HEK293 (cell line): ENCODE results near the gene NCOA7.
A peak's percentile ranks its signal among the peaks of the same experiment; 100 is the strongest.

Source experiments
- MYNN ChIP-seq: fragments of 450-650 bp; formaldehyde crosslinking; IDR thresholded peaks from 2 replicates; pipeline ENCODE4 v1.5.1; 2016; ENCODE audit warnings: missing biosample characterization, missing genetic modification characterization, borderline replicate concordance
- PRDM2 ChIP-seq: fragments of 450-650 bp; formaldehyde crosslinking; IDR thresholded peaks from 2 replicates; pipeline ENCODE4 v1.5.1; 2016; ENCODE audit warnings: missing biosample characterization, missing genetic modification characterization, borderline replicate concordance
- SP3 ChIP-seq: fragments of 450-650 bp; formaldehyde crosslinking; IDR thresholded peaks from 2 replicates; pipeline ENCODE4 v1.5.1; 2016; ENCODE audit warnings: missing biosample characterization, missing genetic modification characterization
- TCF7L2 ChIP-seq: IDR thresholded peaks from 2 replicates; pipeline ENCODE4 v1.6.1; 2011; ENCODE audit warnings: low read depth, mild to moderate bottlenecking, inconsistent platforms, low read length, moderate library complexity, borderline replicate concordance
- ZBTB17 ChIP-seq: fragments of 450-650 bp; formaldehyde crosslinking; IDR thresholded peaks from 2 replicates; pipeline ENCODE4 v1.5.1; 2016; ENCODE audit warnings: missing biosample characterization, missing genetic modification characterization
- ZBTB21 ChIP-seq: fragments of 450-650 bp; formaldehyde crosslinking; IDR thresholded peaks from 2 replicates; pipeline ENCODE4 v1.5.1; 2017; ENCODE audit warnings: missing biosample characterization, missing genetic modification characterization
- ZNF121 ChIP-seq: fragments of 450-650 bp; formaldehyde crosslinking; IDR thresholded peaks from 2 replicates; pipeline ENCODE4 v1.5.1; 2016; ENCODE audit warnings: missing biosample characterization, missing genetic modification characterization
- ZNF24 ChIP-seq: fragments of 450-650 bp; formaldehyde crosslinking; IDR thresholded peaks from 2 replicates; pipeline ENCODE4 v1.5.1; 2016; ENCODE audit warnings: missing biosample characterization, missing genetic modification characterization
- ZNF501 ChIP-seq: fragments of 450-650 bp; formaldehyde crosslinking; IDR thresholded peaks from 2 replicates; pipeline ENCODE4 v1.5.1; 2016; ENCODE audit warnings: missing biosample characterization, missing genetic modification characterization
- ZNF518A ChIP-seq: fragments of 450-650 bp; formaldehyde crosslinking; conservative IDR thresholded peaks from 2 replicates; pipeline ENCODE4 v1.5.1; 2016; ENCODE audit warnings: low read depth, missing biosample characterization, missing genetic modification characterization
- ZNF561 ChIP-seq: fragments of 450-650 bp; IDR thresholded peaks from 2 replicates; pipeline ENCODE4 v1.5.1; 2018; ENCODE audit warnings: missing biosample characterization, missing genetic modification characterization, borderline replicate concordance
- TF ChIP-seq, protein P1 (sequence below): fragments of 450-650 bp; formaldehyde crosslinking; conservative IDR thresholded peaks from 2 replicates; pipeline ENCODE4 v1.5.1; 2016; ENCODE audit warnings: low read depth, missing biosample characterization, missing genetic modification characterization
- TF ChIP-seq, protein P2 (sequence below): fragments of 450-650 bp; formaldehyde crosslinking; IDR thresholded peaks from 2 replicates; pipeline ENCODE4; 2016; ENCODE audit warnings: missing biosample characterization, missing genetic modification characterization
- TF ChIP-seq, protein P3 (sequence below): fragments of 450-650 bp; formaldehyde crosslinking; IDR thresholded peaks from 2 replicates; pipeline ENCODE4 v1.5.1; 2016; ENCODE audit warnings: missing biosample characterization, missing genetic modification characterization
- TF ChIP-seq, protein P4 (sequence below): fragments of 450-650 bp; formaldehyde crosslinking; IDR thresholded peaks from 2 replicates; pipeline ENCODE4 v1.5.1; 2016; ENCODE audit warnings: missing biosample characterization, missing genetic modification characterization
- TF ChIP-seq, protein P5 (sequence below): fragments of 450-650 bp; formaldehyde crosslinking; IDR thresholded peaks from 2 replicates; pipeline ENCODE4 v1.5.1; 2017; ENCODE audit warnings: missing biosample characterization, mild to moderate bottlenecking, missing genetic modification characterization, moderate library complexity

The NCOA7 gene

DNA sequence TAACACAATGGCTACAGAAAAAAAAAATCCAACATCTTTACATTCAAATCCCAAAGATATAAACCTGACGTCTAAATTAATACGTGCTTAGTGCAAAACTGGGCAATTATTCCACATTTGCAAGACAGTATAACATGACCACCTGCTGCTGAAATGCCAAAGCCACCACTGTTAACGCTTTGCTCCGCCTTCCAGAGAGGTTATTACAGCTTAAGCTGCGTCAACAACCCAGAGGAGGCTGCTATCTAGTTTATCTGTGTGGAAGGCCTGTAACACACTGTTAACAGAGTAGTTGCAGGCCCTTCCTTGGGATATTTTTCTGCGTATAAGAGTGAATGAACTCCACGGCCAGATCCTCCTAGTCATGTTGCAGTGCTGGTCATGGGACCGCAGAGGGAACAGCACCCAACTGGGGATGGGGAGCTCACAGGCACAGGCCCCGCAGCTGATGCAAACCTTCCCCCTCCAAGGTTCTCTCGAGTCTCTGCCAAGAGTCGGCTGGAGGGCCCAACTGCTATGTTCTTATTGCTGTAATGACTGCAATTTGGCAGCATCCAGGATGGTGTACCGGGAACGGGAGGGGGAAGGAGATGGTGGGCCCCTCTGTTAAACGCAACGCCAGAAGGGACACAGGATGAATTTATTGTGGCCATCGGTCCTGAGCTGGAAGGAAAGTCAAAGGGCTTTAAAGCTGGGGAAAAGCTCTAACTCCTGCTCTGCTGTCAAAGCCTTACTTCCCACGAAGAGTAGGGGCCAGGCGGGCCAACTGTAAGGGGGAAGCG lies 993 bp upstream of the NCOA7 start (continued):
- TF ChIP-seq, protein P1, sequence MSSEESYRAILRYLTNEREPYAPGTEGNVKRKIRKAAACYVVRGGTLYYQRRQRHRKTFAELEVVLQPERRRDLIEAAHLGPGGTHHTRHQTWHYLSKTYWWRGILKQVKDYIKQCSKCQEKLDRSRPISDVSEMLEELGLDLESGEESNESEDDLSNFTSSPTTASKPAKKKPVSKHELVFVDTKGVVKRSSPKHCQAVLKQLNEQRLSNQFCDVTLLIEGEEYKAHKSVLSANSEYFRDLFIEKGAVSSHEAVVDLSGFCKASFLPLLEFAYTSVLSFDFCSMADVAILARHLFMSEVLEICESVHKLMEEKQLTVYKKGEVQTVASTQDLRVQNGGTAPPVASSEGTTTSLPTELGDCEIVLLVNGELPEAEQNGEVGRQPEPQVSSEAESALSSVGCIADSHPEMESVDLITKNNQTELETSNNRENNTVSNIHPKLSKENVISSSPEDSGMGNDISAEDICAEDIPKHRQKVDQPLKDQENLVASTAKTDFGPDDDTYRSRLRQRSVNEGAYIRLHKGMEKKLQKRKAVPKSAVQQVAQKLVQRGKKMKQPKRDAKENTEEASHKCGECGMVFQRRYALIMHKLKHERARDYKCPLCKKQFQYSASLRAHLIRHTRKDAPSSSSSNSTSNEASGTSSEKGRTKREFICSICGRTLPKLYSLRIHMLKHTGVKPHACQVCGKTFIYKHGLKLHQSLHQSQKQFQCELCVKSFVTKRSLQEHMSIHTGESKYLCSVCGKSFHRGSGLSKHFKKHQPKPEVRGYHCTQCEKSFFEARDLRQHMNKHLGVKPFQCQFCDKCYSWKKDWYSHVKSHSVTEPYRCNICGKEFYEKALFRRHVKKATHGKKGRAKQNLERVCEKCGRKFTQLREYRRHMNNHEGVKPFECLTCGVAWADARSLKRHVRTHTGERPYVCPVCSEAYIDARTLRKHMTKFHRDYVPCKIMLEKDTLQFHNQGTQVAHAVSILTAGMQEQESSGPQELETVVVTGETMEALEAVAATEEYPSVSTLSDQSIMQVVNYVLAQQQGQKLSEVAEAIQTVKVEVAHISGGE (tag by site-specific recombination) = 0 out of 2 replicates have a peak, but pooled peaks have one; percentile 26
- TF ChIP-seq, protein P2, sequence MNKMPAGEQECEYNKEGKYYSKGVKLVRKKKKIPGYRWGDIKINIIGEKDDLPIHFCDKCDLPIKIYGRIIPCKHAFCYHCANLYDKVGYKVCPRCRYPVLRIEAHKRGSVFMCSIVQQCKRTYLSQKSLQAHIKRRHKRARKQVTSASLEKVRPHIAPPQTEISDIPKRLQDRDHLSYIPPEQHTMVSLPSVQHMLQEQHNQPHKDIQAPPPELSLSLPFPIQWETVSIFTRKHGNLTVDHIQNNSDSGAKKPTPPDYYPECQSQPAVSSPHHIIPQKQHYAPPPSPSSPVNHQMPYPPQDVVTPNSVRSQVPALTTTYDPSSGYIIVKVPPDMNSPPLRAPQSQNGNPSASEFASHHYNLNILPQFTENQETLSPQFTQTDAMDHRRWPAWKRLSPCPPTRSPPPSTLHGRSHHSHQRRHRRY (tag by site-specific recombination) = no peak
- no peak for TF ChIP-seq PRDM2 (tag by site-specific recombination)
- TF ChIP-seq ZBTB21 (tag by site-specific recombination) = no peak
- TF ChIP-seq TCF7L2 = no peak
- TF ChIP-seq, protein P3, sequence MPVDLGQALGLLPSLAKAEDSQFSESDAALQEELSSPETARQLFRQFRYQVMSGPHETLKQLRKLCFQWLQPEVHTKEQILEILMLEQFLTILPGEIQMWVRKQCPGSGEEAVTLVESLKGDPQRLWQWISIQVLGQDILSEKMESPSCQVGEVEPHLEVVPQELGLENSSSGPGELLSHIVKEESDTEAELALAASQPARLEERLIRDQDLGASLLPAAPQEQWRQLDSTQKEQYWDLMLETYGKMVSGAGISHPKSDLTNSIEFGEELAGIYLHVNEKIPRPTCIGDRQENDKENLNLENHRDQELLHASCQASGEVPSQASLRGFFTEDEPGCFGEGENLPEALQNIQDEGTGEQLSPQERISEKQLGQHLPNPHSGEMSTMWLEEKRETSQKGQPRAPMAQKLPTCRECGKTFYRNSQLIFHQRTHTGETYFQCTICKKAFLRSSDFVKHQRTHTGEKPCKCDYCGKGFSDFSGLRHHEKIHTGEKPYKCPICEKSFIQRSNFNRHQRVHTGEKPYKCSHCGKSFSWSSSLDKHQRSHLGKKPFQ (tag by site-specific recombination) = peak; percentile 10; the same call in 1 of the 2 replicates
- TF ChIP-seq SP3 (tag by site-specific recombination) = no peak
- 0 out of 2 replicates have a peak, but pooled peaks have one; percentile 10 for TF ChIP-seq ZNF501 (tag by site-specific recombination)
- TF ChIP-seq, protein P4, sequence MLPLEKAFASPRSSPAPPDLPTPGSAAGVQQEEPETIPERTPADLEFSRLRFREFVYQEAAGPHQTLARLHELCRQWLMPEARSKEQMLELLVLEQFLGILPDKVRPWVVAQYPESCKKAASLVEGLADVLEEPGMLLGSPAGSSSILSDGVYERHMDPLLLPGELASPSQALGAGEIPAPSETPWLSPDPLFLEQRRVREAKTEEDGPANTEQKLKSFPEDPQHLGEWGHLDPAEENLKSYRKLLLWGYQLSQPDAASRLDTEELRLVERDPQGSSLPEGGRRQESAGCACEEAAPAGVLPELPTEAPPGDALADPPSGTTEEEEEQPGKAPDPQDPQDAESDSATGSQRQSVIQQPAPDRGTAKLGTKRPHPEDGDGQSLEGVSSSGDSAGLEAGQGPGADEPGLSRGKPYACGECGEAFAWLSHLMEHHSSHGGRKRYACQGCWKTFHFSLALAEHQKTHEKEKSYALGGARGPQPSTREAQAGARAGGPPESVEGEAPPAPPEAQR (tag by site-specific recombination) = no peak
- TF ChIP-seq ZNF121 (tag by site-specific recombination) = peak; percentile 58; the same call in 1 of the 2 replicates
- peak; percentile 67; the same call in 1 of the 2 replicates for TF ChIP-seq ZNF561 (tag by site-specific recombination)
- TF ChIP-seq, protein P5, sequence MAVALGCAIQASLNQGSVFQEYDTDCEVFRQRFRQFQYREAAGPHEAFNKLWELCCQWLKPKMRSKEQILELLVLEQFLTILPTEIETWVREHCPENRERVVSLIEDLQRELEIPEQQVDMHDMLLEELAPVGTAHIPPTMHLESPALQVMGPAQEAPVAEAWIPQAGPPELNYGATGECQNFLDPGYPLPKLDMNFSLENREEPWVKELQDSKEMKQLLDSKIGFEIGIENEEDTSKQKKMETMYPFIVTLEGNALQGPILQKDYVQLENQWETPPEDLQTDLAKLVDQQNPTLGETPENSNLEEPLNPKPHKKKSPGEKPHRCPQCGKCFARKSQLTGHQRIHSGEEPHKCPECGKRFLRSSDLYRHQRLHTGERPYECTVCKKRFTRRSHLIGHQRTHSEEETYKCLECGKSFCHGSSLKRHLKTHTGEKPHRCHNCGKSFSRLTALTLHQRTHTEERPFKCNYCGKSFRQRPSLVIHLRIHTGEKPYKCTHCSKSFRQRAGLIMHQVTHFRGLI = no peak
- TF ChIP-seq ZBTB17 = peak; percentile 70
- TF ChIP-seq ZNF518A = no peak
- TF ChIP-seq MYNN (tag by site-specific recombination) = 0 out of 2 replicates have a peak, but pooled peaks have one; percentile 11
- peak; percentile 72 for TF ChIP-seq ZNF24 (tag by site-specific recombination)
